ENCODE measurements around the gene CDC42EP5.

DNA sequence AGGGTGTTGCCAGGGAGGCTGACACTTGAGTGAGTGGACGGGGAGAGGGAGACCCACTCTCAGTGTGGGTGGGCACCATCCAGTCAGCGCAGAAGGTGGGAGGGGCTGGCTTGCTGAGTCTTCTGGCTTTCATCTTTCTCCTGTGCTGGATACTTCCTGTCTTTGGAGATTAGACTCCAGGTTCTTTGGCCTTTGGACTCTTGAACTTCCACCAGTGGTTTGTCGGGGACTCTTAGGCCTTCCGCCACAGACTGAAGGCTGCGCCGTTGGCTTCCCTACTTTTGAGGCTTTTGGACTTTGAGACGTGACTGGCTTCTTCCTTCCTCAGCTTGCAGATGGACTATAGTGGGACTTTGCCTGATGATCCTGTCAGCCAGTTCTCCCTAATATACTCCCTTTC is 28.4 kb downstream of the CDC42EP5 start:
- TF ChIP-seq POLR2AphosphoS5 (IDR thresholded peaks at IDR 0.05; ENCODE audit: low read depth, low read length) (no peak), RFX5 (IDR thresholded peaks at IDR 0.05; ENCODE audit: low read length) (no peak), SMC3 (IDR thresholded peaks at IDR 0.05; ENCODE audit: low read depth, low read length) (no peak)
